Right ventricle myocardium inferior (tissue), 1 donor: ENCODE measurements around the gene CD164L2. TPM values are rescaled to one million over a fixed set of nuclear protein-coding genes. Genes with fewer than 3 reads are reported as not detected.

Experiments used
- ATAC-seq: fragments of 200-7000 bp; cut with Tn5 transposase; one replicate; pipeline ENCODE4 v1.9.1; 2020; ENCODE audit warnings: mild to moderate bottlenecking, moderate library complexity
- DNase-seq: peaks from one replicate; pipeline ENCODE4 v3.0.0; 2021; ENCODE audit errors: missing footprints
- intact Hi-C: fragments of 100-400 bp; cut with DNase I; formaldehyde crosslinking; loops from one replicate; pipeline ENCODE4 v1.11.0; 2022
- total RNA-seq: library from RNA; stranded (reverse); fragmentation: NEBNext Ultra II Directional; extraction: Animal tissue kit (Norgen Biotek cat#: 25700); gene quantifications from one replicate; pipeline ENCODE4 v1.2.1, GENCODE V29; 2021
- donor health status: DM: no; HTN: yes; CAD: no; lungs with severe emphysema.

Gene CD164L2
- total RNA-seq, 1 donor from 2014 or later, result not detected

DNA sequence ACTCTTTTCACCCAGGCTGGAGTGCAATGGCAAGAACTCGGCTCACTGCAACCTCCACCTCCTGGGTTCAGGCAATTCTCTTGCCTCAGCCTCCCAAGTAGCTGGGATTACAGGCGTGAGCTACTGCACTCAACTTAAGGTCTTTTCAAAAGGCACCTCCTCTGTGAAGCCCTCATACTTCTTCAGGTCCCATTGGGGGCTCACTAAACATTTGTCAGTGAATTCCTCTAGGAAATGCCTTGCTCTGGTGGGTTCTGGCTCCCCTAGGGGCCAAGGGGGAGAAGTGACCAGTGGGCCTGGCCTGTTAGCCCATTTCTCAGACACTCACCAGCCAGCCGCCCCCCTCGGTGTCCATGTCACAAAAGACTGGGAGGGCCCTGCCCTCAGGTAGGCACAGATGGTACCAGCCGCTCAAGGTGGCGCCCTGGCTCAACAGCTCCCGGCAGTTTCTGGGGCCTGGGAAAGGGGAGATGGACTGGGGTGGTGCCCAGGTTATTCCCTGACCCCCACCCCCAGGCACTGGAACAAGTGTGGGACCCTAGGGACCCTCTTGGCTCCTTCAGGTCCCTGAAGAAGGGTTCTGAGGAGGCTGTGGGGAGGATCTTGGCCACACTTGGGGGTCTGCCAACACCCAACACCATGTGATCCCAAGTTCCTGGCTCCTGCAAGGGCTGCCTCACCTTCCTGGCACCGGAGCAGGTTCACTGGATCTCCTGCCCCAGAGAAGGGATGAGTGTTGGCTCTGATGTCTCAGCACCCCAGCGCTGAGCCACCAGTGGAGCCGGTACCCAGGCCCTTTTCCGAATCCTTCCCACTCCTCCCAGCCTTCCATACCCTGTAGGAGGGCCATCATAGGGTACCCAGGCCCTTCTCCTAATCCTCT, 10.1 kb downstream of the CD164L2 start:
- intact Hi-C loops, result no loop called here
- ATAC-seq, result no peak
- DNase-seq, result no peak

DNA sequence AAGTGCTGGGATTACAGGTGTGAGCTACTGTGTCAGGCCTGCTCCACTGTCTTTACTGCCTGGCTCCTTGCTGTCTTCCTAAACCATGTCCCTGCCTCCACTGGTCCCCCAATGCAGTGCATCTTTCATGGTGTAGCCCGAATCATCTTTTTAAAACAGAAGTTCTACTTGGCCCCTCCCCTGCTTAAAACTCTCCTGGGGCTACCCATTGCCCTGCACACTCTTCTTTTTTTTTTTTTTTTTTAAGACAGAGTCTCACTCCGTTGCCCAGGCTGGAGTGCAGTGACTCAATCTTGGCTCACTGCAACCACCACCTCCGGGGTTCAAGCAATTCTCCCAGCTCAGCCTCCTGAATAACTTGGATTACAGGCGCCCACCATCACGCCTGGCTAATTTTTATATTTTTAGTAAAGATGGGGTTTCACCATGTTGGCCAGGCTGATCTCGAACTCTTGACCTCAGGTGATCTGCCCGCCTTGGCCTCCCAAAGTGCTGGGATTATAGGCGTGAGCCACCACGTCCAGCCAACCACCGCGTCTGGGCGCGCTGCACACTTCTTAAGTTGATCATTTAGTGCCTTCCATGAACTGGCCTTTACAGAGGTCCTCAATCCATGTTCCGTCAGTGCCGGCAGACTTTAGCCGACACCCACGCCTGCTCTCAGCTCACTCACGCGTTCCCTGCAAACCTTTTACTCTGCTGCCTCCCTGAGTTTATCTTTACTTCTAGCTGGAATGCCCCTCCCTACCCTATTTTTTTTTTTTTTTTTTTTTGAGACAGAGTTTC, 10.9 kb downstream of the CD164L2 start:
- ATAC-seq, result no peak
- intact Hi-C loops, result no loop called here
- no peak for DNase-seq

DNA sequence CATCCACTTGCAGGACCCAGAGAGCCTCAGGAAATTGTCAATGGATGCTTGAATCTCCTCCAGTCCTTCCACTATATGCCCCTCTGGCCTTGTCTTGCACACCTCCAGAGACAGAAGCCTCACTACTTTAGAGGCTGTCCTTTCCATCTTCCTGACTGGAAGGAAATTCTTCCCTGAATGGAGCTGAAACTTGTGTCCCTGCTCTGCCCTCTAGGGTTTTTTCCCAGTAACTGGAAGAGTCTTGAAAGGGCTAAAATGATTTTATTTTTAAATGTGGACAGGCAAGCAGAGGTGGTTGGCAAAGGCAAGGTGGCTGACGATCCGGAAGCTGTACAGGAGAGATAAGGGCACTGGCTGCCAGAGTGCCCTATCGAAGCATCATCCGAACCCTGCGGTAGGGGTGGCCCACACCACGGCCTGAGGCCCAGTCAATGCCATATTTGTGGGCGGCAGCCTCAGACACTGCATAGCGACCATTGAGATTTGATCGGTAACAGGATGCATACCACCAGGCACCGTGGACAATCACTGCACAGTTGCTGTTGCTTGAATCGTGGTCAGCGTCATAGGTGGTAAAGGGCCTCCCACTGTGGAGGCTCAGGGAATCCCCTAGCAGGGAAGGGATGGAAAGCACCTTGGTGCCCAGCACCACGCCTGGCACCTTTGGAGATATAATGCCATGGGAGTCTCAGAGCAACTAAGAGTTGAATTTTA, 14.1 kb downstream of the CD164L2 start:
- intact Hi-C loops, result loop anchor here (1.0 to 5.0 kb wide), 2 partner anchors 19 to 47 kb away; partner anchors contain the start of gene TMEM222
- DNase-seq (no peak), ATAC-seq (no peak)

DNA sequence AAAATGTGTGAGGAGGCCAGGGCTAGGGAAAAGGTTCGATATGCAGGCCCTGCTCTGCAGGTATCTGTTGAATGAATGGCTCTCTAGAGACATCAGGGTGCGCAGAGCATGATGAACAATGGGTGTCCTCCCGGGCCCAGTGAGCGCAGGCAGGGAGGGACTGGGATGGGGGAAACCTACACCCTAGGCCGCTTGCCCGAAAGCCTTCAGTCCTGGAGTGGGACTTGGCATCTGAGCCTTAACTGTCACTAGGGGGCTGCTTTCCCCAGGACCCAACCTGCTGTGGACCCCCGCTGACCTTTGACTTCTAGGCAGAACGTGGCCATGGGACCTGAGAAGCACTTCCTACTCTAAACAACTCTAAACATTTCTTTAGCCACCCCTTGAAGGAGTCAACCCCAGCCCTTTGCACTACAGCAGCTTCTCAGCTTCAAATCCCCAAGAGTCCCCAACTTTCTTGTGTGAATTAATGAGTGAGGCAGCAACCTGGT, 15.9 kb downstream of the CD164L2 start:
- ATAC-seq (no peak), DNase-seq (no peak)
- intact Hi-C loops, result loop anchor here (5.0 kb wide), 1 partner anchor 45 kb away; the partner anchor contains the start of gene TMEM222

DNA sequence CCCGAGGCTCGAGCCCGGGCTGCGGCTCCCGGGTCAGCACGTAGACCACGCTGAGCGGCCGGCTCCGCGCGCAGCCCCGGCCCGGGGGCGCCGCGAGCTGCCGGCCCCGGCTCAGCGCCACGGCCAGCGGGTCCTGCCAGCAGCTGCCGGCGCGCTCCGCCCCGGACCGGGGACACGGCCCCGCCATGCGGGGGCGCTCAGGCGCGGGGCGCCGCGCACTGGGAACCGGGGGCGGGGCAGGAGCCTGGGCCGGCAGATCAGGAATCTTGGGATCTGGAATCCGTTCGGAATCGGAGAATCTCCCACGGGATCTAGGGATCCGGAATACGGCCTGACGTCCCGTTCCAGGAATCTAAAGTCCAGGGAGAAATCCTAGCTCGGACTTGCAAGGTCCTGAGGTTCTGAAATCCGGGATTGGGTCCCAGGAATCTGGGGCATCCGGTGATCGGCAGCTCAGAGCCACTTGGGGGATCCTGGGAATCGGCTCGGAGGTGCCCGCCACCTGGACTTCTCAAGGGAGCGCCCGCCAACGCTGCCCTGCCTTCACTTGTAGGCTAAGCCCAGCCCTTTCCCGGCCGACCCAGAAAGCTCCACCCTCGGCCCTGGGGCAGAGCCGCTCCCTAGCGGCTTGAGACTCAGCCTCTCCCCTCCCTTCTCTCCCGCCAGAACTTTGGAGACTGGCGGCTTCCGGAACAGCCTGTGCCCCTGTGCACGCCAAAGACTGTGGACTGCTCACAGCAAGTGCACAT, 16.5 kb downstream of the CD164L2 start, which contains the start of gene MAP3K6:
Gene MAP3K6, minus strand, starts transcription at position 551 of the 749 bp plus-strand sequence. Its CDS starts 364 bp downstream, at position 187.
- ATAC-seq (peak; percentile 86), DNase-seq (peak; percentile 95)
- intact Hi-C loops, result loop anchor here (1.0 to 5.0 kb wide), 2 partner anchors 26 to 44 kb away; partner anchors contain the start of genes GPR3 and TMEM222

DNA sequence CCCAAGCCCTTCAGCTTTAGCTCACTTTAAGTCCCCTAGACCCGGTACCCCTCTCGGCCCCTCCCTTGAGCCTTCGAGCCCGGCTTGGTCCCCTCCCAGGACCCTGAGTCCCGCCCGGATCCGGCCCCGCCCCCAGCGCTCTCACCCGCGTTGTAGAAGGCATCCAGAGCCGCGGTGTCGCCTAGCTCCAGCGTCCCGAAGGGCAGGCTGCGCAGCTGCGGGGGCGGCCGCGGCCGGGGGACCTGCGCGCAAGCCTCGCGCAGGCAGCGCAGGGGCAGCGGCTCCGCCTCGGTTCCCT, 17.1 kb downstream of the CD164L2 start:
- ATAC-seq, result peak; percentile 73
- intact Hi-C loops, result loop anchor here (1.0 to 5.0 kb wide), 2 partner anchors 26 to 44 kb away; partner anchors contain the start of genes GPR3 and TMEM222
- DNase-seq, result peak; percentile 96

DNA sequence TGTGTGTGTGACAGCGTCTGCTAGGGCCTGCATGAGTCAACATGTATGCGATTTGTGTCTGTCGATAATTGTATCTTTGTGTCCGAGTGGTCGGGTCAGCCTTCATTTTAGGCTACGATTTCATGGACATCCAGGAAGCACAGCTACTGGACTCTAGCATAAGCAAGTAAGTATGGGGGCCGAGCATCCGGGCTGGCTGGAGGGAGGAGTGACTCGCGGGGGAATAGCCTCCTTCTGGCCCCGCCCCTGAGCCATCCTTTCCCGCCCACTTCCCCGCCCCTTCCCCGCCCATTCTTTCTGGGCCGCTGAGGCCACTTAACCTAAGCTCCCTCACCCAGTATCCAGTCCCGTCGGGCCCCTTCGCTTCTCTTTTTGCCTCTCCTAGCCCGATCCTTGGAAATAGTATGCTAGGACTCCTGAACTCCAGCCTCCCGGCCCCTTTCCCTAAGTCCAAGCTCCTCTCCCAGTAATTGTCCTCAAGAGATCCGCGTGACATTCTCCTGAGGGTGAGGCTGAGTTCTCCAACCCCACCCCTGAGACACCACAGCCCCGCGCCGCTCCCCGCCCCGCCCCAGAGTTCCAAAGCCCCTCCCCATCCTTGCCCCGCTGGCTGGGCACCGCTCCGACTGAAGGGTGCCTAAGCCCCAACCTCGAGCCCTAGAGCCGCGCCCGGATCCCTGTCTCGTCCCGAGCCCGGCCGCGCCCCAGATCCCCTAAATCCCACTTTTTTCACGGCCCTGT, 17.6 kb downstream of the CD164L2 start:
- intact Hi-C loops, result loop anchor here (1.0 to 5.0 kb wide), 2 partner anchors 27 to 43 kb away; partner anchors contain the start of genes GPR3 and TMEM222

DNA sequence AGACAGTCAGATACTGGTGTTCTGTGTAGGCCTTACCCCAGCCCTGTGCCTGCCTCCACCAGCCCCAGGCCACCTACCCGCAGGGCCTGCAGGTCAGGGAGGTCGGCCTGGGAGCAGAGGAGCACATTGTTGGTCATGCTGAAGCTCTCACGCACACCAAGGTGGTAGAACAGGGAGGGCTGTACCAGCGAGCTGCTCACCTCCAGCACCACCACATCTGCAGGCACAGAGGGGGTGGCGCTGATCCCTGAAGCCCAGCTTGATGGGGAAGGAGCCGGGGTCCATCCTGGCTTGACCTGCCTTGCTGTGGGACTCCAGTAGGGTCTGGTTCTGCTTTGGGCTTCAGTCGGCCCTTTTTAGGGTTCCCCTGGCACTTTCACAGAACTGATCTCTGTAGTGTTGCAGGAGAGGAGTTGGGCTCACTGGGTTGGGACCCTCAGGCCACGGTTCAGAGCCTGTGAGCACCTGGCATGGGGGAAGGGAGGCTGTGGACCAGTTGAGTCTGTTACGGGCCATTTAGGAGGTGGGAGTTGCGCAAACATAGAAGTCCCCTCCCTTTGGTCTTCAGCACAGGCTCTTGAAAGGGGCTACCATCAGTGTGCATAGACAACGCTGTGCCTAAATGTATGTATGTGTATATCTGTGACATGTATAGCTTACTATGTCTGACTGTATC, 18.3 kb downstream of the CD164L2 start:
- intact Hi-C loops, result loop anchor here (5.0 kb wide), 1 partner anchor 43 kb away; the partner anchor contains the start of gene TMEM222
- no peak for ATAC-seq
- no peak for DNase-seq

More for the DNA sequence above, 17.6 kb downstream of the CD164L2 start:
- DNase-seq, result peak; percentile 93
- ATAC-seq, result peak; percentile 76

DNA sequence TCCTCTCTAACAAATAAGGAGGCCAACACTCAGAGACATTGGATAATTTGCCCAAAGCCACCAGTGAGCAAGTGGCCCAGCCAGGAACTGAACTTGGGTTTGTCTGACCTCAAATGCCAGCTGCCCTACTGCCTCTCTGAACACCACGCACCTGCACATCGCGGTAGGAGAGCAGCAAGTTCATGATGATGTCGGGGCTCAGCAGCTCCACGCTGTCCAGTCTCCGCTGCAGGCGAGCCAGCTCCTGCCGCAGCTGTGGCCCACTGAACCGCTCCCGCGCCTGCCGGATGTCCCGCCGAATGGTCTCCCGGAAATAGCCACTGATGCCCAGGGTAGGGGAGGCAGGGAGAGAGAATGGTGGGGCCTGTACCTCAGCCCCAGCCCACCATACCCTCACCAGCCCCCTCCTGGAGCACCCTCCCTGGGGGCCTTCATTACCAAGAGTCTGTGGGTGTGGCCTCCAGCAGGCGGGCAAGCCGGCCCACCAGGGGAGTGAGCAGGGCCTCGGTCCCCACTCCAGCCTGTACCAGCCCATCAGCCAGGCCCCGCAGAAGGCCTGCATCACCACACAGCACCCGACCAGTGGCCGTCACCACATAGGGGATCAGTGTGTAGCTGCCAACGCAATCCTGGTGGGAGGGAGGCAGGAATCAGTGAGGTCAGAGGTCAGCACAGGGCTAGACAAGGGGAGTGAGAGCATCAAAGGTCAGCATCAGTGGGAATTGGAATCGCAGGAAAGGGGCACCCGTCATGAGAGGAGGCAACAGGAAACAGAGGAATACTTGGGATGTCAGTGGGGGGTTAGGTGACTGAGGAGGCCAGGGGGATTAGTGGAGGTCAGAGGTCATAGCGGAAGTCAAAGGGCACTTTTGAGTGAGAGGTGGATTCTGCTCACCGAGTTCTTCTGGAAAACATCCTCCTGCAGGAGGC, 19.1 kb downstream of the CD164L2 start:
- intact Hi-C loops, result no loop called here
- no peak for DNase-seq
- ATAC-seq, result no peak

DNA sequence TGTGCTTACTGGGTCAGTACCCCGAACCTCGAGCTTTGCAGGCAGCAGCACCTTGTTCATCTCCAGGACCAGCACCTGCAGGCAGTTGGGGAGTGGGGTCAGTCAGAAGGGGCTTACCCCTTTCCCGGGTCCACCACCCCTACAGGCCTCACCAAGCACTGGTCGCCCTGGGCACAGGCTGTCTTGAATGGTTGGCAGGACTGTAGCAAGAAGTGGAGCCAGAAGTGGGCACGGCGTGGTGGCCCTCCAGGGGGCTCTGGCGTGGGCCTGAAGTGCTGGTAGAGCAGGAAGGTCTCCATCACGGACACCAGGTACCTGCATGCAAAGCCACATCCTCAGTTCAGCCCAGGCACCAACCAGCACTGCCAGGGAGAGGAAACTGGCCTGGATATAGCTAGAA, 21.6 kb downstream of the CD164L2 start:
- DNase-seq, result peak; percentile 8
- intact Hi-C loops, result no loop called here
- ATAC-seq, result no peak

DNA sequence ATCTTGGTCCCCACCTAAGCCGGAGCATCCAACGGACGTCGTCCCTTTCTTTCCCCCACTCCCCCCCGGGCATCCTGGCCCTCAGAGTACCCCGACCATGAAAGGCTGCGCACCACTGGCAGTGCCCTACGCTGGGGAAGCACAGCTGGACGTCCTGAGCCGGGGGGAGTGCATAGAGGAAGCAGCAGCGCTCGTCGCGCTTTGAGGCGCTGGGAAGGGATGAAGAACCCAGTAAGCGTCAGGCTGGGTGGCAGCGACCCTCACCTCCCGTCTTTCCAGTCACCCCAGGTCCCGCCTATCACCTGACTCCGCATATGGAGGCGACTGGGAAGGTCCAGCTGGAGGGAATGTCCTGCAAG, 22.1 kb downstream of the CD164L2 start:
- ATAC-seq, result no peak
- intact Hi-C loops, result no loop called here
- no peak for DNase-seq

DNA sequence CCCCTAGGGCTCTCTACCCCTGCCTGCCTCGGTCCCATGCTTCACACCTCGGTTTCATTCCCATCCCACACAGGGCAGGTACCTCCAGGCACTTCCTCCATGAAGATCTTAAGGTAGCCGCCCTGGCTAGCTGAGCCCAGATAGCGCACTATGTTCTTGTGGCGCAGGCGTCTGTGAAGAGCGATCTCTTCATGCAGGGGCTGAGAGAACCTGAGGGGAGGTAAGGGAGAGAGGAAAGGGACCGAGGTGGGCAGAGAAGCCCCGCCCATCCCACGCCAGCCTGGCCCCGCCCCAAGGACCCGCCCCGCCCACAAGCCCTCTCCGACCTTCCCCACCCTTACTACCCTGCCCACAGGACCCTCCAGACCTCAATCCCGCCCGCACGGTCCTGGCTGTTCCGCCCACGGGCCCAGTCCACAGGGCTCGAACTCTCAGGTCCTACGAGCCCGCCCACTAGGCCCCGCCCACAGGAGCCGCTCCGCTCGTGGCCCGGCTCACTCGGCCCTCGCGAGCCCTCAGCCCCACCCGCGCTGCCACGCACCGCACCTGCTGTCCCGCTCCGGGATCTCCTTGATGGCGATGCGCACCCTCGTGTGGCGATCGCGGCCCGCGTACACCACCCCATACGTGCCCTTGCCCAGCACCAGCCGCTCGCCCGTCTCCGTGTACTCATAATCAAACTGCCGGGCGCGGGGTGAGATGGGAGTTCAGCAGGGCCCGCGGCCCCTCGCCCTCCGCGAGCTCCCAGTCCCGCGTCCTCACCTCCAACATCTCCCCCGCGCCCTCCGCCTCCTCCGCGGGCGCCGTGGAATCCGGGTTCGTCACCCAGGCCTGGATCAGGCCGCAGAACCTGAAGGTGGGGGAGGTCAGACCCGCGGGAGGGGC, 22.7 kb downstream of the CD164L2 start:
- DNase-seq, result peak; percentile 81
- intact Hi-C loops, result no loop called here
- no peak for ATAC-seq

DNA sequence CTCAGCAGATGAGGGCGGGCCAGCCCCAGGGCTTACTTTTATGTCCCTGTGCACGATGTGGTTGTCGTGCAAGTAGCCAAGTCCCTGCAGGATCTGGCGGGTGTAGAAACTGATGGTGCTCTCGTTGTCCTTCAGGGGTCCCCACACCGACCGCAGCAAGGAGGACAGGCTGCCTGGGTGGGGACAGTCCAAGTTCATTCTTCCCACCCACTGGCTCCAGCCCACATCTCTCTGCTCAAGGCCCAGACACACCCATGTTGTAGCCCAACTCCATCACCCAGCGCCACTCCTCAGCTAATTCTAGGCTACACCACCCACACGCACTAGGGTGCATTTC, 23.3 kb downstream of the CD164L2 start:
- intact Hi-C loops, result loop anchor here (5.0 kb wide), 1 partner anchor 33 kb away; the partner anchor contains the start of gene GPR3
- ATAC-seq, result no peak
- DNase-seq, result no peak

DNA sequence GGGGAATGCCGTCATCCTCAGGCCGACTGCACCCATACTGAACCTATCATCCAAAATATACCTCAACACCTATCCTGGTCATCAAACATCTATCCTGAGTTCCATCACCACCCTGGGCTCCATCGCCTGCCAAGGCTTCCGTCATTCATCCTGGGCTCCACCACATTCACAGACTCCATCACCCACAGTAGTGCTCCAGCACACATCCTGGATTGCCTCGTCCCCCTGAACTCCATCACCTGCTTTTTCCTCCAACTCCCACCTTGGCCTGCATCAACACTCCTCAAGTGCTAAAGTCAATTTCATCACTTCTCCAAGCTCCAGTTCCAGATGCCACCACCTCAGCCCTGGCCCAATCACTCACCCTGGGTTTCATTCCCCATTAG, 24.2 kb downstream of the CD164L2 start:
- intact Hi-C loops, result loop anchor here (5.0 kb wide), 1 partner anchor 33 kb away; the partner anchor contains the start of gene GPR3

More for the DNA sequence above, 24.2 kb downstream of the CD164L2 start:
- no peak for DNase-seq
- ATAC-seq, result no peak
